Spleen (tissue), 7 donors: ENCODE measurements around the gene HNF4A.

Source experiments
- POLR2AphosphoS5 ChIP-seq, 3 donors: sonication (generic); formaldehyde crosslinking; IDR thresholded peaks; one replicate each; pipeline ENCODE4 v1.5.1; 2017; ENCODE audit warnings: antibody characterized with exemption in 3 of 3
- TF ChIP-seq, protein P1 (sequence below), 11 experiments: fragments of 200-600 bp in 7 of 11; fragments of 450-650 bp in 4 of 11; sonication (generic) in 4 of 11; IDR thresholded peaks in 8 of 11; conservative IDR thresholded peaks in 3 of 11; 1 replicate in 7 of 11; 2 replicates in 4 of 11; pipeline versions ENCODE4 v1.4.0 to v1.8.0; 2016 to 2021; ENCODE audit warnings: antibody characterized with exemption in 11 of 11, inconsistent platforms in 4 of 11, mild to moderate bottlenecking in 1 of 11
- donor health status: DM: no; HTN: no; CAD: no; lungs with moderate emphysema.
- donor health status: DM: no; HTN: no; CAD: no.
- donor health status: DM: no; HTN: no; CAD: no.

DNA sequence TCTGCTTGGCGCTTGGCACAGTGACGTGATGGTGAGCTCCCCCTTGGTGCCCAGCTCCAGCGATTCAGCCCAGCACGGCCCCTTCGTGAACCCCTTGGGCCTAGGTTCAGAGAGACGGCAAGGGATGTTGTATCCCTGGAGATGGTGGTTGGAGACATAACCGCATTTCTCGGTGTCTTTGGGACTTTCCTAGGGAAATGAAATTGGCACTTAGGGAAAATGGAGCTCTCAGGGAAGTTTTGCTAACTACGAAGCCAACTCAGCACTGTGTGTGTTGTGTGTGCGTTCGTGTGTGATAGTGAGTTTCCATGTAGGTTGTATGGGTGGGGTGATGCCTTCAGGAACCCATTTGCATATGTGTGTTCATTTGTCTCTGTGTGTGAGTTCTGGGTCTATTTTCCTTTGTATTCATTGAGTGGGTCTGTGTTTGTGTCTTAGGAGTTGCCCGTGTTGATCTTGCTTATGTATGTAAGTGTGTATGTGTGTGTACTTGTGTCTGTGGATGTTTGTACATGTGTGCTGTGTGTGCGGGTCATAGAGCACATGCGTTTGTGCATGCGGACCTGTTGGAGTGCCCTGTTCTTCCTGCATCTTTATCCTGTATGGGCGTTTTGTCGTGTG, 46.4 kb downstream of the HNF4A start:
- no peak for TF ChIP-seq POLR2AphosphoS5 (IDR thresholded peaks at IDR 0.05)
- TF ChIP-seq, protein P1, sequence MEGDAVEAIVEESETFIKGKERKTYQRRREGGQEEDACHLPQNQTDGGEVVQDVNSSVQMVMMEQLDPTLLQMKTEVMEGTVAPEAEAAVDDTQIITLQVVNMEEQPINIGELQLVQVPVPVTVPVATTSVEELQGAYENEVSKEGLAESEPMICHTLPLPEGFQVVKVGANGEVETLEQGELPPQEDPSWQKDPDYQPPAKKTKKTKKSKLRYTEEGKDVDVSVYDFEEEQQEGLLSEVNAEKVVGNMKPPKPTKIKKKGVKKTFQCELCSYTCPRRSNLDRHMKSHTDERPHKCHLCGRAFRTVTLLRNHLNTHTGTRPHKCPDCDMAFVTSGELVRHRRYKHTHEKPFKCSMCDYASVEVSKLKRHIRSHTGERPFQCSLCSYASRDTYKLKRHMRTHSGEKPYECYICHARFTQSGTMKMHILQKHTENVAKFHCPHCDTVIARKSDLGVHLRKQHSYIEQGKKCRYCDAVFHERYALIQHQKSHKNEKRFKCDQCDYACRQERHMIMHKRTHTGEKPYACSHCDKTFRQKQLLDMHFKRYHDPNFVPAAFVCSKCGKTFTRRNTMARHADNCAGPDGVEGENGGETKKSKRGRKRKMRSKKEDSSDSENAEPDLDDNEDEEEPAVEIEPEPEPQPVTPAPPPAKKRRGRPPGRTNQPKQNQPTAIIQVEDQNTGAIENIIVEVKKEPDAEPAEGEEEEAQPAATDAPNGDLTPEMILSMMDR (IDR thresholded peaks at IDR 0.05 in 8 of 11, conservative IDR thresholded peaks at IDR 0.05 in 3 of 11), result no peak
